ENCODE results near the gene CLTRN. TPM values are rescaled to one million over a fixed set of nuclear protein-coding genes. Genes with fewer than 3 reads are reported as not detected.

The CLTRN gene
- total and polyA plus RNA-seq, 2 of the 13 experiments (the other 11 are each of a cell fraction or from before 2014, with no cell fraction given), result 0.37 to 0.53 TPM

DNA sequence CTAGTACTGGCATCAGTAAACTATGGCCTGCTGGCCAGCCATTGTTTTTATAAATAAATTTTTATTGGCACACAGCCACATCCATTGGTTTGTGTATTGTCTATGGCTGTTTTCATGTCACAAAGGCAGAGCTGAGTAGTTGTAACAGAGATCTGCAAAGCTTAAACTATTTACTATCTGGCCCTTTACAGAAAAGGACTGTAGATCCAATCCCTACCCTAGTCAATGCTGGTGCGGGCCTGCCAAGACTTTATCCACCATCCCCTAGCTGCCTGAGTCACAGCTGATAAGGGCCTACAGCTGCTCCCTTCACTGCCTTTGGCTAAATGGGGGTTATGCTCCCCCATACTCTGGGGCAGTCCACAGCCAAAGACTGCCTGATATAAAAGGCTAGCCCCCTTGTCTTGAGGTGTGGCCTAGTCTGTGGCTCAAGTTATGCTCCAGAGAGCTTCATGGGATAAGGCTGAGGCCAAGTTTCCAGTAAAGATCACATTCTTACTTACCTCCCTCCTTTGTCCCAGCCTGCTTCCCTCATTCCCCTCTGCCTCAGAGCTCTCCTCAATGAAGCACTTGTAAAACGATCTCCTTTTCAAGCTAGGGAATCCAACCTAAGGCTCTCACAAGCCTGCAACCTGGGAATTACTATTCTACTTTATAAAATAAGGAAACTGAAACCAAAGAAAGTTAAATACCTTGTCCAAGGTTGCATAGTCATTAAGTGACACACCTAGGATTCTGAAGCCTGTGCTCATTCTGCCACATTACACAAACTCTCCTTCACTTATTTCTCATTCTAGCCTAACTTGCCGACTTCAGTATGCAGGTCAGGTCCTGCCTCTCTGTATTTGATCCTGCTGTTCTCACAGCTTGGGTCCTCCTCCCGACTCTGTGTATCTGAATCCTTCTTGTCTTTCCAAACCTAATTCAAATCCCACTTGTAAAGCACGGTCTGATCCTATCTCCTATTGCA lies 84.5 kb downstream of the CLTRN start:
- H3K4me3 ChIP-seq (replicated peaks in 1 of 3; ENCODE audit: insufficient read depth in 1 of 3, low read depth in 2 of 3, low read length in 3 of 3), result no peak overlapping the region
- H3K36me3 ChIP-seq (replicated peaks in 1 of 2; ENCODE audit: control insufficient read depth in 1 of 2, insufficient read depth in 2 of 2, low read length in 2 of 2), result no peaks in the 10 kb centered on the region
- no peak overlapping the region for H3K4me2 ChIP-seq (ENCODE audit: low read depth, low read length)
- no peaks in the 10 kb centered on the region for H4K20me1 ChIP-seq (ENCODE audit: insufficient read depth, low read length)
- ChIA-PET POLR2A (no interaction called here), CTCF (ENCODE audit: low intra/inter-chr PET ratio, low total read pairs) (no interaction called here)
- H3K9me3 ChIP-seq (ENCODE audit: low read length), result no peaks in the 10 kb centered on the region
- no peaks in the 10 kb centered on the region for H3K79me2 ChIP-seq (ENCODE audit: insufficient read depth, low read length)
- no peak for TF ChIP-seq CBX1 (IDR thresholded peaks at IDR 0.05; ENCODE audit: low read depth)
- TF ChIP-seq ZBTB42 (CRISPR knock-in tag; IDR thresholded peaks at IDR 0.05), result no peak
- no peak for TF ChIP-seq KMT2B (CRISPR knock-in tag; IDR thresholded peaks at IDR 0.05)
- TF ChIP-seq, protein P1, sequence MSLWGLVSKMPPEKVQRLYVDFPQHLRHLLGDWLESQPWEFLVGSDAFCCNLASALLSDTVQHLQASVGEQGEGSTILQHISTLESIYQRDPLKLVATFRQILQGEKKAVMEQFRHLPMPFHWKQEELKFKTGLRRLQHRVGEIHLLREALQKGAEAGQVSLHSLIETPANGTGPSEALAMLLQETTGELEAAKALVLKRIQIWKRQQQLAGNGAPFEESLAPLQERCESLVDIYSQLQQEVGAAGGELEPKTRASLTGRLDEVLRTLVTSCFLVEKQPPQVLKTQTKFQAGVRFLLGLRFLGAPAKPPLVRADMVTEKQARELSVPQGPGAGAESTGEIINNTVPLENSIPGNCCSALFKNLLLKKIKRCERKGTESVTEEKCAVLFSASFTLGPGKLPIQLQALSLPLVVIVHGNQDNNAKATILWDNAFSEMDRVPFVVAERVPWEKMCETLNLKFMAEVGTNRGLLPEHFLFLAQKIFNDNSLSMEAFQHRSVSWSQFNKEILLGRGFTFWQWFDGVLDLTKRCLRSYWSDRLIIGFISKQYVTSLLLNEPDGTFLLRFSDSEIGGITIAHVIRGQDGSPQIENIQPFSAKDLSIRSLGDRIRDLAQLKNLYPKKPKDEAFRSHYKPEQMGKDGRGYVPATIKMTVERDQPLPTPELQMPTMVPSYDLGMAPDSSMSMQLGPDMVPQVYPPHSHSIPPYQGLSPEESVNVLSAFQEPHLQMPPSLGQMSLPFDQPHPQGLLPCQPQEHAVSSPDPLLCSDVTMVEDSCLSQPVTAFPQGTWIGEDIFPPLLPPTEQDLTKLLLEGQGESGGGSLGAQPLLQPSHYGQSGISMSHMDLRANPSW (CRISPR knock-in tag; IDR thresholded peaks at IDR 0.05; ENCODE audit: borderline replicate concordance), result no peak
- TF ChIP-seq, protein P2, sequence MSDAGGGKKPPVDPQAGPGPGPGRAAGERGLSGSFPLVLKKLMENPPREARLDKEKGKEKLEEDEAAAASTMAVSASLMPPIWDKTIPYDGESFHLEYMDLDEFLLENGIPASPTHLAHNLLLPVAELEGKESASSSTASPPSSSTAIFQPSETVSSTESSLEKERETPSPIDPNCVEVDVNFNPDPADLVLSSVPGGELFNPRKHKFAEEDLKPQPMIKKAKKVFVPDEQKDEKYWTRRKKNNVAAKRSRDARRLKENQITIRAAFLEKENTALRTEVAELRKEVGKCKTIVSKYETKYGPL (CRISPR knock-in tag; IDR thresholded peaks at IDR 0.05), result no peak
- no peak for TF ChIP-seq POGZ (CRISPR knock-in tag; IDR thresholded peaks at IDR 0.05)
- TF ChIP-seq, protein P3, sequence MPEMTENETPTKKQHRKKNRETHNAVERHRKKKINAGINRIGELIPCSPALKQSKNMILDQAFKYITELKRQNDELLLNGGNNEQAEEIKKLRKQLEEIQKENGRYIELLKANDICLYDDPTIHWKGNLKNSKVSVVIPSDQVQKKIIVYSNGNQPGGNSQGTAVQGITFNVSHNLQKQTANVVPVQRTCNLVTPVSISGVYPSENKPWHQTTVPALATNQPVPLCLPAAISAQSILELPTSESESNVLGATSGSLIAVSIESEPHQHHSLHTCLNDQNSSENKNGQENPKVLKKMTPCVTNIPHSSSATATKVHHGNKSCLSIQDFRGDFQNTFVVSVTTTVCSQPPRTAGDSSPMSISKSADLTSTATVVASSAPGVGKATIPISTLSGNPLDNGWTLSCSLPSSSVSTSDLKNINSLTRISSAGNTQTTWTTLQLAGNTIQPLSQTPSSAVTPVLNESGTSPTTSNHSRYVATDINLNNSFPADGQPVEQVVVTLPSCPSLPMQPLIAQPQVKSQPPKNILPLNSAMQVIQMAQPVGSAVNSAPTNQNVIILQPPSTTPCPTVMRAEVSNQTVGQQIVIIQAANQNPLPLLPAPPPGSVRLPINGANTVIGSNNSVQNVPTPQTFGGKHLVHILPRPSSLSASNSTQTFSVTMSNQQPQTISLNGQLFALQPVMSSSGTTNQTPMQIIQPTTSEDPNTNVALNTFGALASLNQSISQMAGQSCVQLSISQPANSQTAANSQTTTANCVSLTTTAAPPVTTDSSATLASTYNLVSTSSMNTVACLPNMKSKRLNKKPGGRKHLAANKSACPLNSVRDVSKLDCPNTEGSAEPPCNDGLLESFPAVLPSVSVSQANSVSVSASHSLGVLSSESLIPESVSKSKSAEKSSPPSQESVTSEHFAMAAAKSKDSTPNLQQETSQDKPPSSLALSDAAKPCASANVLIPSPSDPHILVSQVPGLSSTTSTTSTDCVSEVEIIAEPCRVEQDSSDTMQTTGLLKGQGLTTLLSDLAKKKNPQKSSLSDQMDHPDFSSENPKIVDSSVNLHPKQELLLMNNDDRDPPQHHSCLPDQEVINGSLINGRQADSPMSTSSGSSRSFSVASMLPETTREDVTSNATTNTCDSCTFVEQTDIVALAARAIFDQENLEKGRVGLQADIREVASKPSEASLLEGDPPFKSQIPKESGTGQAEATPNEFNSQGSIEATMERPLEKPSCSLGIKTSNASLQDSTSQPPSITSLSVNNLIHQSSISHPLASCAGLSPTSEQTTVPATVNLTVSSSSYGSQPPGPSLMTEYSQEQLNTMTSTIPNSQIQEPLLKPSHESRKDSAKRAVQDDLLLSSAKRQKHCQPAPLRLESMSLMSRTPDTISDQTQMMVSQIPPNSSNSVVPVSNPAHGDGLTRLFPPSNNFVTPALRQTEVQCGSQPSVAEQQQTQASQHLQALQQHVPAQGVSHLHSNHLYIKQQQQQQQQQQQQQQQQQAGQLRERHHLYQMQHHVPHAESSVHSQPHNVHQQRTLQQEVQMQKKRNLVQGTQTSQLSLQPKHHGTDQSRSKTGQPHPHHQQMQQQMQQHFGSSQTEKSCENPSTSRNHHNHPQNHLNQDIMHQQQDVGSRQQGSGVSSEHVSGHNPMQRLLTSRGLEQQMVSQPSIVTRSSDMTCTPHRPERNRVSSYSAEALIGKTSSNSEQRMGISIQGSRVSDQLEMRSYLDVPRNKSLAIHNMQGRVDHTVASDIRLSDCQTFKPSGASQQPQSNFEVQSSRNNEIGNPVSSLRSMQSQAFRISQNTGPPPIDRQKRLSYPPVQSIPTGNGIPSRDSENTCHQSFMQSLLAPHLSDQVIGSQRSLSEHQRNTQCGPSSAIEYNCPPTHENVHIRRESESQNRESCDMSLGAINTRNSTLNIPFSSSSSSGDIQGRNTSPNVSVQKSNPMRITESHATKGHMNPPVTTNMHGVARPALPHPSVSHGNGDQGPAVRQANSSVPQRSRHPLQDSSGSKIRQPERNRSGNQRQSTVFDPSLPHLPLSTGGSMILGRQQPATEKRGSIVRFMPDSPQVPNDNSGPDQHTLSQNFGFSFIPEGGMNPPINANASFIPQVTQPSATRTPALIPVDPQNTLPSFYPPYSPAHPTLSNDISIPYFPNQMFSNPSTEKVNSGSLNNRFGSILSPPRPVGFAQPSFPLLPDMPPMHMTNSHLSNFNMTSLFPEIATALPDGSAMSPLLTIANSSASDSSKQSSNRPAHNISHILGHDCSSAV (CRISPR knock-in tag; IDR thresholded peaks at IDR 0.05; ENCODE audit: borderline replicate concordance), result no peak
- TF ChIP-seq ZNF776 (CRISPR knock-in tag; IDR thresholded peaks at IDR 0.05), result no peak
- no peak for TF ChIP-seq ZNF672 (CRISPR knock-in tag; IDR thresholded peaks at IDR 0.05)
- TF ChIP-seq, protein P4, sequence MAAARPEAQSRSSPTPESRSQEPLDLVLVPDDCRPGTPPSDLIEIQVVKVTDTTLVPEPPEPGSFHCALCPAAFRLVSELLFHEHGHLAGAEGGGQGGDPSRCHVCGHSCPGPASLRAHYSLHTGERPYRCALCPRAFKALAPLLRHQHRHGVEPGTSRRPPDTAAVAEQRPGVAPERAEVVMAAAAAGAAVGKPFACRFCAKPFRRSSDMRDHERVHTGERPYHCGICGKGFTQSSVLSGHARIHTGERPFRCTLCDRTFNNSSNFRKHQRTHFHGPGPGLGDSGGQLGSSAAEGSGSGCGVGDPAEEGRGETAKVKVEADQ (CRISPR knock-in tag; IDR thresholded peaks at IDR 0.05; ENCODE audit: borderline replicate concordance), result no peak
- H3K9ac ChIP-seq (ENCODE audit: insufficient read depth, low read depth, low read length), result no peak overlapping the region
- no peak overlapping the region for H3K27ac ChIP-seq (ENCODE audit: extremely low read length, insufficient read depth, low read length)
- H3K4me1 ChIP-seq (ENCODE audit: insufficient read depth, low read length), result no peaks in the 10 kb centered on the region
- intact Hi-C loops (cut with micrococcal nuclease; ENCODE audit: unreplicated experiment) (no loop called here), in situ Hi-C loops (cut with HindIII; ENCODE audit: extremely low pct_ligation_motif_present, low pct_unique_long_range_greater_than_20kb) (no loop called here)
- DNase-seq (ENCODE audit: low spot score) (no peak), ATAC-seq (no peak), FAIRE-seq (no peak)
- no peaks in the 10 kb centered on the region for H3K27me3 ChIP-seq (ENCODE audit: control insufficient read depth in 1 of 2, insufficient read depth in 2 of 2, low read length in 2 of 2)
- BruUV-seq (replicated peaks), result no TSS peak
- 7% methylated on average over 4 of the region's 5 CpGs for WGBS (ENCODE audit: low lambda C conversion rate)
- no peak overlapping the region for H2AFZ ChIP-seq (ENCODE audit: low read length)

Measured in HepG2 (cell line).